Thyroid gland (tissue), 4 donors: ENCODE data around the gene ATXN7L1.

Experiments used
- CTCF ChIP-seq, 6 experiments: fragments of 200-600 bp in 3 of 6; fragments of 450-650 bp in 3 of 6; sonication (generic) in 3 of 6; IDR thresholded peaks; one replicate each; pipeline ENCODE4 v1.5.1; 2016 to 2019; ENCODE audit warnings: antibody characterized with exemption in 6 of 6, mild to moderate bottlenecking in 2 of 6, inconsistent platforms in 1 of 6, moderate library complexity in 1 of 6
- POLR2A ChIP-seq, 2 donors: fragments of 450-650 bp; IDR thresholded peaks; one replicate each; pipeline ENCODE4 v1.6.1; 2017; ENCODE audit warnings: antibody characterized with exemption in 2 of 2, mild to moderate bottlenecking in 2 of 2, moderate library complexity in 1 of 2

- TF ChIP-seq CTCF (IDR thresholded peaks at IDR 0.05) (no peak), POLR2A (IDR thresholded peaks at IDR 0.05) (no peak)
Observed at GRCh38 chr7:105877736-105878135, 1.3 kb upstream of the ATXN7L1 start.
